ENCODE measurements around the gene ZFAND2B. TPM values are rescaled to one million over a fixed set of nuclear protein-coding genes. Genes with fewer than 3 reads are reported as not detected.

The ZFAND2B gene
- total and polyA plus RNA-seq, 2 experiments from 2014 or later = 16.3 to 30.0 TPM

DNA sequence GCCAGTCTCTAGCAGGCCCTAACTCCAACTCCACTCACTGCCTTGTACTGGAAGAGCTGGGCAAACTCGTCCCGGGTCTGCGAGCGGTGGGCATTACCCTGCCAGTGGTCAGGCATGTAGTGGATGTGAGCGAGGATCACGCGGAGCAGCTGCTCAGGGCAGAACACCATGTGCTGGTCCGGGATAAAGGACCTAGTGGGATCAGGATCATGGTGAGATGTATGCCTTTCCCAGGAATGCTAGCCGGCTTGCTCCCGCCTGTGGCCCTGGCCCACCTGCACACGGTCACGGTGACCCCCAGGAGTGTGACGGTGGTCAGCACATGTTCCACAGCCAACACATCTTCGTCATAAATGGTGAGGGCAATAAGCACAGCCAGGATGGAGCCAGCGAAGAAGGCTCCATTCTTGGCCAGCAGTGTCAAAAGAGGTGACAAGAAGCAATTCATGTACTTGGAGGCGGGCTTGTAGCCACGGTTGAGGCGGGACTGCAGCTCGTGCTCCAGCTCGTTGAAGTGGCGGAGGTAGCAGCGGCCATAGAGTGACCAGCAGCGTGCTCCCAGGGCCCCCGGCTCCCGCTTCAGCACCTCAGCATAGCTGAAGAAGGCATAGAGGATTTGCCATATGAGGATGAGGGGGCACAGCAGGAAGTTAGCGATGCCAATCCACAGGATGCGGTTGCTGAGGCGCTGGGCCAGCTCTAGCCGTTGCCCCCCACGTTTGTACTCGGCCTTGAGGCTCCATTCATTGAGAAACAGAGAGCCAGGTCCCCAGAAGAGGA, 17.4 kb downstream of the ZFAND2B start:
- Histone ChIP-seq H3K27ac (ENCODE audit: low read depth) (no peak overlapping the region), H4K20me1 (replicated peaks; ENCODE audit: insufficient read depth) (no peaks in the 10 kb centered on the region; the same call in 1 of the 2 replicates), H3K36me3 (ENCODE audit: insufficient read depth) (peaks cover 5% of the 10 kb centered on the region; the same call in 1 of the 2 replicates), H3K9me2 (ENCODE audit: insufficient read depth) (no peaks in the 10 kb centered on the region), H3K4me2 (no peak overlapping the region), H3K4me1 (ENCODE audit: insufficient read depth) (peaks cover 11% of the 10 kb centered on the region; the same call in 1 of the 2 replicates), H3K27me3 (ENCODE audit: insufficient read depth) (no peaks in the 10 kb centered on the region), H3K79me2 (replicated peaks; ENCODE audit: insufficient read depth) (peaks cover 4% of the 10 kb centered on the region; the same call in 1 of the 2 replicates), H3F3A (replicated peaks; ENCODE audit: low read depth) (peaks cover 9% of the 10 kb centered on the region; the same call in 1 of the 2 replicates), H2AFZ (no peak overlapping the region), H3K4me3 (no peak overlapping the region)
- H3K27me3 Mint-ChIP-seq (ENCODE audit: insufficient read depth, low read depth, poor library complexity) = peaks cover 9% of the 10 kb centered on the region
- no peak for DNase-seq (ENCODE audit: low spot score)
- peaks cover 42% of the 10 kb centered on the region for H3K36me3 Mint-ChIP-seq (ENCODE audit: low read depth)
- peaks cover 13% of the 10 kb centered on the region for H3K4me1 Mint-ChIP-seq
- H3K4me3 Mint-ChIP-seq = no peak overlapping the region
- TF ChIP-seq EZH2 (IDR thresholded peaks at IDR 0.05; ENCODE audit: low read depth, unreplicated experiment) = no peak
- TF ChIP-seq, protein P1, sequence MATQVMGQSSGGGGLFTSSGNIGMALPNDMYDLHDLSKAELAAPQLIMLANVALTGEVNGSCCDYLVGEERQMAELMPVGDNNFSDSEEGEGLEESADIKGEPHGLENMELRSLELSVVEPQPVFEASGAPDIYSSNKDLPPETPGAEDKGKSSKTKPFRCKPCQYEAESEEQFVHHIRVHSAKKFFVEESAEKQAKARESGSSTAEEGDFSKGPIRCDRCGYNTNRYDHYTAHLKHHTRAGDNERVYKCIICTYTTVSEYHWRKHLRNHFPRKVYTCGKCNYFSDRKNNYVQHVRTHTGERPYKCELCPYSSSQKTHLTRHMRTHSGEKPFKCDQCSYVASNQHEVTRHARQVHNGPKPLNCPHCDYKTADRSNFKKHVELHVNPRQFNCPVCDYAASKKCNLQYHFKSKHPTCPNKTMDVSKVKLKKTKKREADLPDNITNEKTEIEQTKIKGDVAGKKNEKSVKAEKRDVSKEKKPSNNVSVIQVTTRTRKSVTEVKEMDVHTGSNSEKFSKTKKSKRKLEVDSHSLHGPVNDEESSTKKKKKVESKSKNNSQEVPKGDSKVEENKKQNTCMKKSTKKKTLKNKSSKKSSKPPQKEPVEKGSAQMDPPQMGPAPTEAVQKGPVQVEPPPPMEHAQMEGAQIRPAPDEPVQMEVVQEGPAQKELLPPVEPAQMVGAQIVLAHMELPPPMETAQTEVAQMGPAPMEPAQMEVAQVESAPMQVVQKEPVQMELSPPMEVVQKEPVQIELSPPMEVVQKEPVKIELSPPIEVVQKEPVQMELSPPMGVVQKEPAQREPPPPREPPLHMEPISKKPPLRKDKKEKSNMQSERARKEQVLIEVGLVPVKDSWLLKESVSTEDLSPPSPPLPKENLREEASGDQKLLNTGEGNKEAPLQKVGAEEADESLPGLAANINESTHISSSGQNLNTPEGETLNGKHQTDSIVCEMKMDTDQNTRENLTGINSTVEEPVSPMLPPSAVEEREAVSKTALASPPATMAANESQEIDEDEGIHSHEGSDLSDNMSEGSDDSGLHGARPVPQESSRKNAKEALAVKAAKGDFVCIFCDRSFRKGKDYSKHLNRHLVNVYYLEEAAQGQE (IDR thresholded peaks at IDR 0.05; ENCODE audit: unreplicated experiment) = no peak
- no peak for TF ChIP-seq POLR2AphosphoS5 (IDR thresholded peaks at IDR 0.05; ENCODE audit: low read depth)
- no peak for TF ChIP-seq CREB1 (CRISPR knock-in tag; IDR thresholded peaks at IDR 0.05; ENCODE audit: low read depth)
- TF ChIP-seq EZH2phosphoT487 (IDR thresholded peaks at IDR 0.05; ENCODE audit: unreplicated experiment) = no peak
- no peak for TF ChIP-seq JUNB (IDR thresholded peaks at IDR 0.05; ENCODE audit: unreplicated experiment)
- TF ChIP-seq, protein P2, sequence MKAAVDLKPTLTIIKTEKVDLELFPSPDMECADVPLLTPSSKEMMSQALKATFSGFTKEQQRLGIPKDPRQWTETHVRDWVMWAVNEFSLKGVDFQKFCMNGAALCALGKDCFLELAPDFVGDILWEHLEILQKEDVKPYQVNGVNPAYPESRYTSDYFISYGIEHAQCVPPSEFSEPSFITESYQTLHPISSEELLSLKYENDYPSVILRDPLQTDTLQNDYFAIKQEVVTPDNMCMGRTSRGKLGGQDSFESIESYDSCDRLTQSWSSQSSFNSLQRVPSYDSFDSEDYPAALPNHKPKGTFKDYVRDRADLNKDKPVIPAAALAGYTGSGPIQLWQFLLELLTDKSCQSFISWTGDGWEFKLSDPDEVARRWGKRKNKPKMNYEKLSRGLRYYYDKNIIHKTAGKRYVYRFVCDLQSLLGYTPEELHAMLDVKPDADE (IDR thresholded peaks at IDR 0.05) = no peak
- no peak for TF ChIP-seq NANOG (IDR thresholded peaks at IDR 0.05; ENCODE audit: borderline replicate concordance)
- TF ChIP-seq STAT1 (IDR thresholded peaks at IDR 0.05; ENCODE audit: unreplicated experiment) = no peak
- TF ChIP-seq, protein P3, sequence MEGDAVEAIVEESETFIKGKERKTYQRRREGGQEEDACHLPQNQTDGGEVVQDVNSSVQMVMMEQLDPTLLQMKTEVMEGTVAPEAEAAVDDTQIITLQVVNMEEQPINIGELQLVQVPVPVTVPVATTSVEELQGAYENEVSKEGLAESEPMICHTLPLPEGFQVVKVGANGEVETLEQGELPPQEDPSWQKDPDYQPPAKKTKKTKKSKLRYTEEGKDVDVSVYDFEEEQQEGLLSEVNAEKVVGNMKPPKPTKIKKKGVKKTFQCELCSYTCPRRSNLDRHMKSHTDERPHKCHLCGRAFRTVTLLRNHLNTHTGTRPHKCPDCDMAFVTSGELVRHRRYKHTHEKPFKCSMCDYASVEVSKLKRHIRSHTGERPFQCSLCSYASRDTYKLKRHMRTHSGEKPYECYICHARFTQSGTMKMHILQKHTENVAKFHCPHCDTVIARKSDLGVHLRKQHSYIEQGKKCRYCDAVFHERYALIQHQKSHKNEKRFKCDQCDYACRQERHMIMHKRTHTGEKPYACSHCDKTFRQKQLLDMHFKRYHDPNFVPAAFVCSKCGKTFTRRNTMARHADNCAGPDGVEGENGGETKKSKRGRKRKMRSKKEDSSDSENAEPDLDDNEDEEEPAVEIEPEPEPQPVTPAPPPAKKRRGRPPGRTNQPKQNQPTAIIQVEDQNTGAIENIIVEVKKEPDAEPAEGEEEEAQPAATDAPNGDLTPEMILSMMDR (conservative IDR thresholded peaks at IDR 0.05; ENCODE audit: low read depth in 2 of 2) = no peak
- TF ChIP-seq ZNF331 (CRISPR knock-in tag; IDR thresholded peaks at IDR 0.05; ENCODE audit: low read depth) = no peak
- H3K27ac Mint-ChIP-seq = no peak overlapping the region
- no peak for ATAC-seq
- no peaks in the 10 kb centered on the region for H3K9me3 Mint-ChIP-seq

All from GM23338 (cell line).